IMR-90 (cell line): ENCODE results near the gene TMEM97.

Experiments
- BHLHE40 ChIP-seq: fragments of 150-350 bp; IDR thresholded peaks from 2 replicates; pipeline ENCODE4 v1.6.1; 2016; ENCODE audit warnings: mild to moderate bottlenecking, low read depth, low read length
- CEBPB ChIP-seq: IDR thresholded peaks from 2 replicates; pipeline ENCODE4 v1.6.1; 2012; ENCODE audit warnings: low read depth, low read length, improper control_type of control experiment
- CHD1 ChIP-seq: IDR thresholded peaks from 2 replicates; pipeline ENCODE4 v1.6.1; 2012; ENCODE audit warnings: low read depth, low read length, improper control_type of control experiment
- ELK1 ChIP-seq: fragments of 150-350 bp; IDR thresholded peaks from 2 replicates; pipeline ENCODE4 v1.6.1; 2016; ENCODE audit warnings: low read depth, mild to moderate bottlenecking, low read length, moderate library complexity, borderline replicate concordance
- MAFK ChIP-seq: IDR thresholded peaks from 2 replicates; pipeline ENCODE4 v1.6.1; 2012; ENCODE audit warnings: low read depth, low read length, improper control_type of control experiment
- MAZ ChIP-seq: IDR thresholded peaks from 2 replicates; pipeline ENCODE4 v1.6.1; 2012; ENCODE audit warnings: low read depth, mild to moderate bottlenecking, low read length, improper control_type of control experiment, moderate library complexity, borderline replicate concordance
- MXI1 ChIP-seq: IDR thresholded peaks from 2 replicates; pipeline ENCODE4 v1.6.1; 2012; ENCODE audit warnings: low read depth, mild to moderate bottlenecking, low read length, moderate library complexity, borderline replicate concordance
- POLR2A ChIP-seq: IDR thresholded peaks from 2 replicates; pipeline ENCODE4 v1.6.1; 2012; ENCODE audit warnings: mild to moderate bottlenecking, low read depth, low read length
- RAD21 ChIP-seq: IDR thresholded peaks from 2 replicates; pipeline ENCODE4 v1.6.1; 2012; ENCODE audit warnings: low read length, improper control_type of control experiment
- RFX5 ChIP-seq: IDR thresholded peaks from 2 replicates; pipeline ENCODE4 v1.8.0; 2012; ENCODE audit warnings: low read depth, mild to moderate bottlenecking, low read length, moderate library complexity
- SMC3 ChIP-seq: fragments of 150-350 bp; IDR thresholded peaks from 2 replicates; pipeline ENCODE4 v1.6.1; 2016; ENCODE audit warnings: low read depth, mild to moderate bottlenecking, antibody characterized with exemption, low read length, moderate library complexity
- USF2 ChIP-seq: fragments of 150-350 bp; IDR thresholded peaks from 2 replicates; pipeline ENCODE4 v1.6.1; 2017; ENCODE audit warnings: mild to moderate bottlenecking, antibody characterized with exemption, low read length, low read depth
- TF ChIP-seq, protein P1 (sequence below): conservative IDR thresholded peaks from 2 replicates; pipeline ENCODE4 v1.5.1; 2012; ENCODE audit warnings: mild to moderate bottlenecking, low read depth, low read length, improper control_type of control experiment

DNA sequence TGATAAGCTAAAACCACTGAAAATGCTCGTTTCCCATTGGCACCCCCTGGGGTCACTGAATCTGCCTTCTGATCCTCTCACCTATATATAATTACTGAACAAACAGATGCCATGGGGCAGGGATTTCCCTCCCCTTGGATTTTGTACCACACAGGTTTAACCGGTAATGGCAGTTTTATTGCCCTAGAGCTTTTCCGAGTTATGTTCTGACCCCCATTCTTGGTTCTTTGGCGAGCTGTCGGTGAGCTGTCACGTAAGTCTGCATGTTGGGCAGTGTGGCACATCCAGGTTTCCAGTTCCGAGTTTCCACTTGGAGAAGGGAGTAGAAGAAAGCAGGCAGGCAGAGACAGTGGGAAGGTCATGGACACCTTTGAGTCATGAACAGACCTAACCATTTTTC lies 7.1 kb downstream of the TMEM97 start:
- TF ChIP-seq USF2 (no peak), ELK1 (no peak), RFX5 (no peak), POLR2A (no peak), RAD21 (no peak), CHD1 (no peak), CEBPB (no peak), MXI1 (no peak), MAFK (no peak), BHLHE40 (no peak), SMC3 (no peak), MAZ (no peak)
- TF ChIP-seq, protein P1, sequence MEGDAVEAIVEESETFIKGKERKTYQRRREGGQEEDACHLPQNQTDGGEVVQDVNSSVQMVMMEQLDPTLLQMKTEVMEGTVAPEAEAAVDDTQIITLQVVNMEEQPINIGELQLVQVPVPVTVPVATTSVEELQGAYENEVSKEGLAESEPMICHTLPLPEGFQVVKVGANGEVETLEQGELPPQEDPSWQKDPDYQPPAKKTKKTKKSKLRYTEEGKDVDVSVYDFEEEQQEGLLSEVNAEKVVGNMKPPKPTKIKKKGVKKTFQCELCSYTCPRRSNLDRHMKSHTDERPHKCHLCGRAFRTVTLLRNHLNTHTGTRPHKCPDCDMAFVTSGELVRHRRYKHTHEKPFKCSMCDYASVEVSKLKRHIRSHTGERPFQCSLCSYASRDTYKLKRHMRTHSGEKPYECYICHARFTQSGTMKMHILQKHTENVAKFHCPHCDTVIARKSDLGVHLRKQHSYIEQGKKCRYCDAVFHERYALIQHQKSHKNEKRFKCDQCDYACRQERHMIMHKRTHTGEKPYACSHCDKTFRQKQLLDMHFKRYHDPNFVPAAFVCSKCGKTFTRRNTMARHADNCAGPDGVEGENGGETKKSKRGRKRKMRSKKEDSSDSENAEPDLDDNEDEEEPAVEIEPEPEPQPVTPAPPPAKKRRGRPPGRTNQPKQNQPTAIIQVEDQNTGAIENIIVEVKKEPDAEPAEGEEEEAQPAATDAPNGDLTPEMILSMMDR: no peak
